Gastroesophageal sphincter (tissue), 4 donors: ENCODE measurements around the gene UIMC1. TPM values are rescaled to one million over a fixed set of nuclear protein-coding genes. Genes with fewer than 3 reads are reported as not detected.

Experiments
- ATAC-seq: fragments of 150-250 bp; one replicate; pipeline ENCODE4 v1.9.1; 2016; ENCODE audit warnings: mild to moderate bottlenecking, moderate library complexity
- H3K27ac ChIP-seq, 4 donors: fragments of 200-600 bp; sonication (generic) in 3 of 4; 1 replicate in 3 of 4; 2 replicates in 1 of 4; pipeline ENCODE4 v1.5.1; 2016 to 2019
- H3K27me3 ChIP-seq: fragments of 200-600 bp; sonication (generic); one replicate; pipeline ENCODE4 v1.5.1; 2019
- H3K36me3 ChIP-seq, 2 donors: fragments of 200-600 bp; sonication (generic); one replicate each; pipeline ENCODE4 v1.5.1; 2019; ENCODE audit warnings: control low read depth in 1 of 2
- H3K4me1 ChIP-seq, 3 donors: fragments of 200-600 bp; sonication (generic); 1 replicate in 2 of 3; 2 replicates in 1 of 3; pipeline ENCODE4 v1.5.1; 2016 to 2019; ENCODE audit warnings: control low read depth in 2 of 3
- H3K4me3 ChIP-seq, 2 donors: fragments of 200-600 bp; sonication (generic); one replicate each; pipeline ENCODE4 v1.5.1; 2019; ENCODE audit warnings: mild to moderate bottlenecking in 1 of 2, moderate library complexity in 1 of 2
- H3K9me3 ChIP-seq, 3 donors: fragments of 200-600 bp; sonication (generic); one replicate each; pipeline ENCODE4 v1.5.1; 2017 to 2019; ENCODE audit warnings: control low read depth in 2 of 3
- CTCF ChIP-seq, 4 experiments: fragments of 200-600 bp in 2 of 4; fragments of 450-650 bp in 2 of 4; sonication (generic) in 1 of 4; IDR thresholded peaks; one replicate each; pipeline ENCODE4 v1.5.1; 2017 to 2019; ENCODE audit warnings: antibody characterized with exemption in 4 of 4, mild to moderate bottlenecking in 2 of 4, moderate library complexity in 2 of 4
- EP300 ChIP-seq: sonication (generic); formaldehyde crosslinking; IDR thresholded peaks from one replicate; pipeline ENCODE4 v1.6.1; 2017; ENCODE audit warnings: antibody characterized with exemption, mild to moderate bottlenecking
- POLR2A ChIP-seq, 2 donors: fragments of 450-650 bp; IDR thresholded peaks; one replicate each; pipeline ENCODE4 v1.6.1; 2017; ENCODE audit warnings: antibody characterized with exemption in 2 of 2, mild to moderate bottlenecking in 2 of 2, moderate library complexity in 1 of 2
- POLR2AphosphoS5 ChIP-seq: sonication (generic); formaldehyde crosslinking; IDR thresholded peaks from one replicate; pipeline ENCODE4 v1.6.1; 2017; ENCODE audit warnings: antibody characterized with exemption
- WGBS, 2 donors: methylation state at CpG; one replicate each; pipeline ENCODE4 v1.1.5; 2018; ENCODE audit warnings: low coverage in 1 of 2; 5-methylcytosine and 5-hydroxymethylcytosine counted together
- total RNA-seq, 4 donors: library from RNA; depleted of rRNA; stranded (reverse); fragments of >200 nt; gene quantifications; one replicate each; pipeline ENCODE4 v1.1.0, GENCODE V29; 2016

Gene UIMC1
- total RNA-seq, 4 donors from 2014 or later, result 37.9 to 50.6 (median 44.7) TPM

DNA sequence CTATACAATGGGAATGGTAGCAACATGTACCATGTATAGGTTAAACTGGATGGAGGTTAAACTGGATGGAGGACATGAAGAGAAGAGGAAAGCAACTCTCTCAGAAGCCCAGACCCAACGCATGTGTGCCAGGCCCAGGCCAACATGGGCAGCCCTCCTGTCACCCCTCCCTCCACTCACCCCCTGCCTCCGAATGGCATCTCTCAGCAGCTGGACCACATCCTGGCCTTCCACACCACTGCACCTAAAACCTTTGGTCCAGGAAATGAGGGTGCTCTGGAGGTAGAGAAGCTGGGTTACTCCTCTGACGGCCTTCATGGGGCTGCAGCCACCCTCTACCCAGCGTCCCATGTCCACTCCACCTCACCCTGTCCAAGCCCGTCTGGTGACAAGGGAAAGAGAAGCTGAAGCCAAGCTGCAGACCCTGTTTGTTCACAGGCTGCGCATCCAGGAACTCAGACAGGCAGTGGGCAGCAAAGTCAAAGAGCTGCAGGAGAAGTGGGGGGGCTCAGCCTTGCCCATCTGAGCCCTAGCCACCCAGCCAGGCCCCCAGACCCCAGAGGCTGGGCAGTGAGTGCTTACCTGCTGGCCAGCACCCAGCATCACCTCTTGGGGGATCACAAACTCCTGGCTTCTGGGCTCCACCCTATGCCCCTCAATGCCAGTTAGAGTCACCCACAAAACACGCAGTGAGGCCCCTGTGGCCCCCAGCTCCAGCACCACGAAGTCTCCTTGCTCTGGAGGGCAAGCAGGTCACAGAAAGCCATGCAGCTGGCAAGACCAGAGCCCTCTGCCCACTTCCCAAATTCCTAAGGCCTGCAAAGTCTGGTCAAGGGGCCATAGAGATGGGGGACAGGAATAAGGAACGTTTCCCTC is 115.9 kb downstream of the UIMC1 start:
- Histone ChIP-seq H3K36me3 (no peaks in the 10 kb centered on the region), H3K27ac (no peak overlapping the region), H3K27me3 (peaks cover 7% of the 10 kb centered on the region), H3K4me3 (no peak overlapping the region), H3K4me1 (no peaks in the 10 kb centered on the region), H3K9me3 (no peaks in the 10 kb centered on the region)
- WGBS, 2 donors, result 67% methylated on average over 1 of the region's 9 CpGs; no CpG with 5 or more reads in 1 of the 2 donors
- TF ChIP-seq POLR2AphosphoS5, result no peak
- TF ChIP-seq EP300, result no peak
- TF ChIP-seq POLR2A (IDR thresholded peaks at IDR 0.05), result no peak
- no peak for TF ChIP-seq CTCF (IDR thresholded peaks at IDR 0.05)
- no peak for ATAC-seq

- Histone ChIP-seq H3K4me1 (no peaks in the 10 kb centered on the region), H3K4me3 (no peak overlapping the region), H3K9me3 (no peaks in the 10 kb centered on the region), H3K36me3 (no peaks in the 10 kb centered on the region), H3K27ac (no peak overlapping the region), H3K27me3 (peaks cover 7% of the 10 kb centered on the region)
- TF ChIP-seq CTCF (IDR thresholded peaks at IDR 0.05) (no peak), EP300 (no peak), POLR2AphosphoS5 (no peak), POLR2A (IDR thresholded peaks at IDR 0.05) (no peak)
- 67 to 100% methylated on average over 1 to 3 of the region's 24 CpGs for WGBS, 2 donors
- no peak for ATAC-seq
These were observed 117.0 kb downstream of the UIMC1 start for GRCh38 chr5:176889321-176890280.

DNA sequence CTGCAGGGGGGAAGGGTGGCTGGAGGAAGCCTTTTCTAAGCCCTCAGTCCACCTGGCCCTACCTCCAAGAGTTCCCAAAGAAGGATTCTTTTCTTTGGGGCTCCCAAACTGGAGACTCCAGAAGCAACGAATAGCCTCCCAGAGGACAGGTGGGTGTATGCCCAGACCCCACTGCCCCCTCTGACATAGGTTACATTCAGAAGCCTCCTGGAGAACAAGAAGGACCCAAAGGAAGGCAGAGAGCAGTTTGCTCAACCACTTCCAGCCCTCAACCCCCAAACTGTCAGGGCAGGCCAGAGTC is 117.8 kb downstream of the UIMC1 start:
- ATAC-seq, result no peak
- no CpG with 5 or more reads among the region's 1 CpG for WGBS, 2 donors
- Histone ChIP-seq H3K4me1 (no peaks in the 10 kb centered on the region), H3K27me3 (peaks cover 7% of the 10 kb centered on the region), H3K36me3 (no peaks in the 10 kb centered on the region), H3K9me3 (no peaks in the 10 kb centered on the region), H3K27ac (no peak overlapping the region), H3K4me3 (no peak overlapping the region)
- no peak for TF ChIP-seq POLR2A (IDR thresholded peaks at IDR 0.05)
- no peak for TF ChIP-seq POLR2AphosphoS5
- no peak for TF ChIP-seq EP300
- TF ChIP-seq CTCF (IDR thresholded peaks at IDR 0.05), result no peak

GRCh38 chr5:176888016-176888864 is 118.3 kb downstream of the UIMC1 start:
- H3K36me3 ChIP-seq, result no peaks in the 10 kb centered on the region
- H3K27ac ChIP-seq, result no peak overlapping the region
- TF ChIP-seq EP300, result no peak
- TF ChIP-seq CTCF (IDR thresholded peaks at IDR 0.05), result no peak
- no peak for TF ChIP-seq POLR2AphosphoS5
- no peak for TF ChIP-seq POLR2A (IDR thresholded peaks at IDR 0.05)
- no peak overlapping the region for H3K4me3 ChIP-seq
- no peaks in the 10 kb centered on the region for H3K4me1 ChIP-seq
- 87 to 91% methylated on average over 5 to 10 of the region's 27 CpGs for WGBS, 2 donors
- ATAC-seq, result no peak
- peaks cover 7% of the 10 kb centered on the region for H3K27me3 ChIP-seq
- no peaks in the 10 kb centered on the region for H3K9me3 ChIP-seq
